Measurements from ENCODE around the gene TMEM54. TPM values are rescaled to one million over a fixed set of nuclear protein-coding genes. Genes with fewer than 3 reads are reported as not detected.

TMEM54 gene
- total and polyA plus RNA-seq, 2 experiments from 2014 or later: 17.1 to 61.6 TPM

GRCh38 chr1:32897082-32898049 is 3.8 kb downstream of the TMEM54 start:
- H3K4me1 ChIP-seq (ENCODE audit: low read depth): no peaks in the 10 kb centered on the region
- no peak overlapping the region for H3K4me3 ChIP-seq
- H3K27ac ChIP-seq: no peak overlapping the region
- H3K27me3 ChIP-seq: peaks cover 40% of the 10 kb centered on the region
- no peak for DNase-seq (ENCODE audit: low read depth in 1 of 2, low spot score in 1 of 2)
- no peak for TF ChIP-seq CTCF (IDR thresholded peaks at IDR 0.05; ENCODE audit: low read depth, low read length)
- H3K36me3 ChIP-seq: no peaks in the 10 kb centered on the region
- no peaks in the 10 kb centered on the region for H3K9me3 ChIP-seq (ENCODE audit: low read depth)

GRCh38 chr1:32896451-32896850 is 4.7 kb downstream of the TMEM54 start:
- Histone ChIP-seq H3K4me3 (no peak overlapping the region), H3K4me1 (ENCODE audit: low read depth) (no peaks in the 10 kb centered on the region), H3K9me3 (ENCODE audit: low read depth) (no peaks in the 10 kb centered on the region), H3K27ac (no peak overlapping the region), H3K36me3 (no peaks in the 10 kb centered on the region), H3K27me3 (peaks cover 40% of the 10 kb centered on the region)
- DNase-seq (ENCODE audit: low read depth in 1 of 2, low spot score in 1 of 2): no peak
- TF ChIP-seq CTCF (IDR thresholded peaks at IDR 0.05; ENCODE audit: low read depth, low read length): no peak

- TF ChIP-seq CTCF (IDR thresholded peaks at IDR 0.05; ENCODE audit: low read depth, low read length): no peak
- Histone ChIP-seq H3K9me3 (ENCODE audit: low read depth) (no peaks in the 10 kb centered on the region), H3K4me1 (ENCODE audit: low read depth) (no peaks in the 10 kb centered on the region), H3K4me3 (no peak overlapping the region), H3K27me3 (peaks cover 42% of the 10 kb centered on the region), H3K36me3 (no peaks in the 10 kb centered on the region), H3K27ac (no peak overlapping the region)
- DNase-seq (ENCODE audit: low read depth in 1 of 2, low spot score in 1 of 2): no peak
These were observed 5.6 kb downstream of the TMEM54 start for GRCh38 chr1:32895325-32896215.

DNA sequence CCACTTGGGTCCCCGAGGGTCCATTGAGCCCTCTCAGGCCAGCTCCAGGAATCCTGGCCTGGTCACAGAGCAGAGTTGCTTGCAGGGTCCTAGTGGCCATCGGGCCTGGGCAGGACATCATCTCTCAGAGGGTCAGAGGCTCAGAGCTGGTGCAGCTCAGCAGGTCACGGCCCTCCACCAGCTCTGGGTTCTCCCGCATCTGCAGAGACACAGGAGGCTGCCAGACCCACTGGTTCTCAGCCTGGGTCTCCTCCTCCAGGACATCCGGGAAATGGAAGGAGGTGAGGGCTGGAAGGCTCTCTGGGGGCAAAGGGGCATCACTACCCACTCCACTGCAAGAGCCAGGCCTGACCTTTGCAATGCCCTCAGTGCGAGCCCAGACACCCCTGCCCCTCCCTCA is 6.5 kb downstream of the TMEM54 start:
- no peak overlapping the region for H3K27ac ChIP-seq

More for the DNA sequence above, 6.5 kb downstream of the TMEM54 start:
- no peak for DNase-seq (ENCODE audit: low read depth in 1 of 2, low spot score in 1 of 2)
- no peaks in the 10 kb centered on the region for H3K36me3 ChIP-seq
- no peak for TF ChIP-seq CTCF (IDR thresholded peaks at IDR 0.05; ENCODE audit: low read depth, low read length)
- no peak overlapping the region for H3K4me3 ChIP-seq
- H3K9me3 ChIP-seq (ENCODE audit: low read depth): no peaks in the 10 kb centered on the region
- H3K4me1 ChIP-seq (ENCODE audit: low read depth): no peaks in the 10 kb centered on the region
- peaks cover 40% of the 10 kb centered on the region for H3K27me3 ChIP-seq

Measured in cardiac muscle cell (in vitro differentiated cells and primary cell).